GM23248 (cell line): ENCODE data around the gene PRUNE2. TPM values are rescaled to one million over a fixed set of nuclear protein-coding genes. Genes with fewer than 3 reads are reported as not detected.

ENCODE experiments used
- DNase-seq: peaks from one replicate; pipeline ENCODE4 v3.0.0-alpha.2; 2015
- H2AFZ ChIP-seq: fragments of 200-600 bp; sonication (generic); 2 replicates; pipeline ENCODE4 v1.6.1; 2016; ENCODE audit warnings: antibody characterized with exemption
- H3F3A ChIP-seq: fragments of 200-600 bp; sonication (generic); 2 replicates; pipeline ENCODE4 v1.6.1; 2016; ENCODE audit warnings: mild to moderate bottlenecking, antibody characterized with exemption, mixed run types; ENCODE audit not compliant: insufficient read depth
- H3K27ac ChIP-seq: fragments of 200-600 bp; sonication (generic); 2 replicates; pipeline ENCODE4 v1.5.1; 2016; ENCODE audit warnings: mild to moderate bottlenecking
- H3K27me3 ChIP-seq: fragments of 200-600 bp; sonication (generic); replicated peaks from 2 replicates; pipeline ENCODE4 v1.6.1; 2016; ENCODE audit warnings: mild to moderate bottlenecking; ENCODE audit not compliant: insufficient read depth
- H3K36me3 ChIP-seq: fragments of 200-600 bp; sonication (generic); 2 replicates; pipeline ENCODE4 v1.6.1; 2016; ENCODE audit warnings: low read depth, mild to moderate bottlenecking
- H3K4me1 ChIP-seq: fragments of 200-600 bp; sonication (generic); 2 replicates; pipeline ENCODE4 v1.6.1; 2016; ENCODE audit warnings: mild to moderate bottlenecking; ENCODE audit not compliant: insufficient read depth
- H3K4me2 ChIP-seq: fragments of 200-600 bp; sonication (generic); one replicate; pipeline ENCODE4 v1.6.1; 2016; ENCODE audit warnings: mild to moderate bottlenecking; ENCODE audit not compliant: unreplicated experiment
- H3K4me3 ChIP-seq: fragments of 200-600 bp; sonication (generic); 2 replicates; pipeline ENCODE4 v1.5.1; 2016; ENCODE audit warnings: mild to moderate bottlenecking
- H3K79me2 ChIP-seq: fragments of 200-600 bp; sonication (generic); 2 replicates; pipeline ENCODE4 v1.6.1; 2016; ENCODE audit warnings: mild to moderate bottlenecking; ENCODE audit not compliant: insufficient read depth
- H3K9ac ChIP-seq: fragments of 200-600 bp; sonication (generic); 2 replicates; pipeline ENCODE4 v1.6.1; 2016; ENCODE audit warnings: mild to moderate bottlenecking
- H3K9me2 ChIP-seq: fragments of 200-600 bp; sonication (generic); 2 replicates; pipeline ENCODE4 v1.6.1; 2016; ENCODE audit warnings: mixed run types, mild to moderate bottlenecking, moderate library complexity; ENCODE audit not compliant: insufficient read depth
- H3K9me3 ChIP-seq: fragments of 200-600 bp; sonication (generic); one replicate; pipeline ENCODE4 v1.6.1; 2017; ENCODE audit warnings: low read depth
- H4K20me1 ChIP-seq: fragments of 200-600 bp; sonication (generic); 2 replicates; pipeline ENCODE4 v1.6.0; 2016; ENCODE audit not compliant: insufficient read depth
- EZH2 ChIP-seq: fragments of 200-600 bp; sonication (generic); IDR thresholded peaks from 2 replicates; pipeline ENCODE4 v1.6.1; 2018; ENCODE audit warnings: antibody characterized with exemption, mild to moderate bottlenecking; ENCODE audit not compliant: insufficient read depth, poor library complexity, severe bottlenecking
- EZH2phosphoT487 ChIP-seq: fragments of 200-600 bp; sonication (generic); IDR thresholded peaks from 2 replicates; pipeline ENCODE4 v1.6.1; 2018; ENCODE audit warnings: antibody characterized with exemption, moderate library complexity, mild to moderate bottlenecking, low read depth; ENCODE audit not compliant: insufficient read depth
- WGBS, 2 experiments: methylation state at CpG; one replicate each; pipeline ENCODE4 v1.1.6; 2015 to 2017; ENCODE audit warnings: low lambda C conversion rate in 2 of 2, low coverage in 1 of 2; ENCODE audit errors: missing lambda C conversion rate in 2 of 2; 5-methylcytosine and 5-hydroxymethylcytosine counted together
- in situ Hi-C: fragments of 300-500 bp; cut with MboI; formaldehyde crosslinking; loops from 2 replicates; pipeline ENCODE4 v1.15.0; 2020
- polyA plus RNA-seq: library from polyadenylated mRNA; unstranded; fragments of >200 nt; fragmentation: Nextera tagmentation; extraction: Ambion mirVana; gene quantifications from 2 replicates; pipeline ENCODE4 v1.2.1, GENCODE V29; 2016
- total RNA-seq: library from RNA; depleted of rRNA; stranded (reverse); fragments of >200 nt; shearing (Covaris generic); gene quantifications from 2 replicates; pipeline ENCODE4 v1.2.3, GENCODE V29; 2014

Gene PRUNE2
- total and polyA plus RNA-seq, 2 experiments from 2014 or later: 2.0 to 8.8 TPM

GRCh38 chr9:76764138-76764537 is 141.8 kb downstream of the PRUNE2 start, which contains the start of gene PCA3:
TSS of gene PCA3 (plus strand) at chr9:76764438.
- Histone ChIP-seq H3K9me3 (no peaks in the 10 kb centered on the region), H4K20me1 (no peaks in the 10 kb centered on the region), H2AFZ (no peak within 1 kb of the TSS), H3K27me3 (no peaks in the 10 kb centered on the region), H3K36me3 (no peaks in the 10 kb centered on the region), H3K9me2 (no peaks in the 10 kb centered on the region), H3K27ac (no peak within 1 kb of the TSS), H3K9ac (no peak within 1 kb of the TSS), H3F3A (no peaks in the 10 kb centered on the region), H3K4me2 (no peak within 1 kb of the TSS), H3K4me1 (no peaks in the 10 kb centered on the region), H3K79me2 (no peaks in the 10 kb centered on the region), H3K4me3 (no peak within 1 kb of the TSS)
- TF ChIP-seq EZH2phosphoT487 (no peak), EZH2 (no peak)
- WGBS, 2 experiments: 75 to 83% methylated on average over 4 of the region's 4 CpGs
- in situ Hi-C loops: loop anchor here (10.0 to 25.0 kb wide), 2 partner anchors 98 to 391 kb away; no protein-coding TSS in a partner anchor
- no peak for DNase-seq

- no peak overlapping the region for H3K9ac ChIP-seq
- no peaks in the 10 kb centered on the region for H3K36me3 ChIP-seq
- no peaks in the 10 kb centered on the region for H3K27me3 ChIP-seq
- H3F3A ChIP-seq: no peaks in the 10 kb centered on the region
- H3K9me2 ChIP-seq: no peaks in the 10 kb centered on the region
- H3K79me2 ChIP-seq: no peaks in the 10 kb centered on the region
- H3K27ac ChIP-seq: no peak overlapping the region
- no peak overlapping the region for H2AFZ ChIP-seq
- no peaks in the 10 kb centered on the region for H3K9me3 ChIP-seq
- DNase-seq: peak; percentile 36
- no peaks in the 10 kb centered on the region for H4K20me1 ChIP-seq
- in situ Hi-C loops: loop anchor here (10.0 to 25.0 kb wide), 2 partner anchors 101 to 393 kb away; no protein-coding TSS in a partner anchor
- no peaks in the 10 kb centered on the region for H3K4me1 ChIP-seq
- TF ChIP-seq EZH2: no peak
- TF ChIP-seq EZH2phosphoT487: no peak
- WGBS, 2 experiments: 37 to 57% methylated on average over 1 of the region's 1 CpG
- H3K4me3 ChIP-seq: no peak overlapping the region
- no peak overlapping the region for H3K4me2 ChIP-seq
Observed at GRCh38 chr9:76761448-76761847, 144.5 kb downstream of the PRUNE2 start.

- 0 out of 2 replicates have a peak, but pooled peaks cover 3% of the 10 kb centered on the region for H3K4me1 ChIP-seq
- no peaks in the 10 kb centered on the region for H3K36me3 ChIP-seq
- no peak overlapping the region for H2AFZ ChIP-seq
- H3K79me2 ChIP-seq: no peaks in the 10 kb centered on the region
- no peaks in the 10 kb centered on the region for H3K27me3 ChIP-seq
- H3K9me2 ChIP-seq: no peaks in the 10 kb centered on the region
- H3K9me3 ChIP-seq: no peaks in the 10 kb centered on the region
- no peak overlapping the region for H3K4me2 ChIP-seq
- no peak overlapping the region for H3K9ac ChIP-seq
- no peaks in the 10 kb centered on the region for H4K20me1 ChIP-seq
- H3F3A ChIP-seq: no peaks in the 10 kb centered on the region
- H3K4me3 ChIP-seq: no peak overlapping the region
- in situ Hi-C loops: loop anchor here (10.0 to 25.0 kb wide), 2 partner anchors 103 to 395 kb away; no protein-coding TSS in a partner anchor
- no peak overlapping the region for H3K27ac ChIP-seq
- 52 to 53% methylated on average over 6 of the region's 6 CpGs for WGBS, 2 experiments
- TF ChIP-seq EZH2phosphoT487 (no peak), EZH2 (no peak)
- no peak for DNase-seq
Observed at GRCh38 chr9:76759732-76760131, 146.2 kb downstream of the PRUNE2 start.

- peak; percentile 8 for DNase-seq
- H4K20me1 ChIP-seq: no peaks in the 10 kb centered on the region
- in situ Hi-C loops: loop anchor here (25.0 kb wide), 1 partner anchor 104 kb away; no protein-coding TSS in a partner anchor
Observed at GRCh38 chr9:76758476-76758875, 147.4 kb downstream of the PRUNE2 start.

More at GRCh38 chr9:76758476-76758875, 147.4 kb downstream of the PRUNE2 start:
- Histone ChIP-seq H3K27me3 (no peaks in the 10 kb centered on the region), H3K9me3 (no peaks in the 10 kb centered on the region), H3K27ac (no peak overlapping the region), H3K4me1 (0 out of 2 replicates have a peak, but pooled peaks cover 3% of the 10 kb centered on the region), H3K36me3 (no peaks in the 10 kb centered on the region), H3K4me2 (no peak overlapping the region), H3K4me3 (no peak overlapping the region), H3K9me2 (no peaks in the 10 kb centered on the region), H3F3A (no peaks in the 10 kb centered on the region), H3K9ac (no peak overlapping the region), H3K79me2 (no peaks in the 10 kb centered on the region), H2AFZ (no peak overlapping the region)
- 68 to 78% methylated on average over 4 of the region's 4 CpGs for WGBS, 2 experiments
- TF ChIP-seq EZH2phosphoT487 (no peak), EZH2 (no peak)
